ENCODE results near the gene TWNK. TPM values are rescaled to one million over a fixed set of nuclear protein-coding genes. Genes with fewer than 3 reads are reported as not detected.
"Not testable (repeated sequence)": the region's sequence is repeated elsewhere in the genome, so short reads cannot be mapped to it uniquely, and the experiment has no call there.

The TWNK gene
- polyA plus RNA-seq, 4 donors, result 1.6 to 10.2 (median 4.7) TPM

DNA sequence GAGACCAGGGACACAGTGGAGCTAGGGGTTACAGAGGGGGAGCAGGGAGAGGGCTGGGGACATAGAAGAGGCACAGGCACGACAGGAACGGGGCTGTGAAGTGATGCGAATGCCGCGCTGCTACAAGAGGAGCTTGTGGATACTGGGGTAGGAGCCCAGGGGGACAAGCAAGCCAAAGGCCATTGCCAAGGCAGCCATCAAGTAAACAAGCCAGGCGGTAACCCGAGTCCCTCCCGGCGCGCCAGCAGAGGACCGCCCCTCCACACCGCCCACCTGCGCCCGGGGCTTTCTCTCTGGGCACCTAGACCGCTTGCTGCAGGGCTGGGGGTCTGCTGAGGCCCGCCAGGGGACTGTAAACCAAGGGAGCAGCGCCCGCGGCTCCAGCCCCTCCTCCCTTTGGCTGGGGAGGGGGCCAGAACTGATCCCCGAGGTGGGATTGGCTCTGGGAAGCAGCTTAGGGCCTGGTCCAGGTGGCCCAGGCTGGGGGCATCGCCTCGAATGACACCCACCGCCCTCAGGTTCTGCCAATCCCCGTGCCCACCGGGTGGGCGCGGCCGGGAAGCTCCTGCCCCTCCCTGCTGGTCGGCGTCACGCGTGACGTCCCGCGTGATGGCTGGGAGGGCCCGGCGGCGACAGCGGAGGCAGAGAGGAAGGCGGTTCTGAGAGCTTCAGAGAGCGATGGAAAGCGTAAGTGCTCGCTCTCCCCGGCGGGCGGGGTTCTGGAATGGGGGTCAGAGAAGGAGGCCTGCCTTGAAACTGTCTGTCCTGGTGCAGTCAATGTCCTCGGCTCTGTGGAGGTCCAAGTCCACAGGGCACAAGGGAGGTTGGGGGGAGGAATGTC, 44.7 kb downstream of the TWNK start:
- Histone ChIP-seq H3K4me1 (ENCODE audit: control insufficient read depth in 3 of 3, insufficient read depth in 2 of 3, low read depth in 1 of 3, low read length in 2 of 3) (peaks cover 0 to 60% (median 5%) of the 10 kb centered on the region in 3 donors), H3K27me3 (ENCODE audit: control insufficient read depth in 3 of 3, insufficient read depth in 3 of 3, low read length in 3 of 3) (no peaks in the 10 kb centered on the region), H3K36me3 (ENCODE audit: control insufficient read depth in 3 of 3, insufficient read depth in 2 of 3, low read depth in 1 of 3, low read length in 3 of 3) (peaks cover 0 to 47% (median 13%) of the 10 kb centered on the region in 3 donors), H3K4me3 (ENCODE audit: low read depth in 1 of 3, low read length in 3 of 3) (peak overlapping the region; percentile 50 to 94 (median 93)), H3K9me3 (ENCODE audit: control insufficient read depth in 2 of 2, insufficient read depth in 1 of 2, low read depth in 1 of 2, low read length in 1 of 2) (no peaks in the 10 kb centered on the region), H3K27ac (ENCODE audit: low read depth in 1 of 3, low read length in 2 of 3) (peak overlapping the region; percentile 96 to 100 (median 100))
- FAIRE-seq (no peak), DNase-seq (peak; percentile 95)
- WGBS, 3 donors, result 0 to 1% (median 0%) methylated on average over 35 to 47 of the region's 47 CpGs

DNA sequence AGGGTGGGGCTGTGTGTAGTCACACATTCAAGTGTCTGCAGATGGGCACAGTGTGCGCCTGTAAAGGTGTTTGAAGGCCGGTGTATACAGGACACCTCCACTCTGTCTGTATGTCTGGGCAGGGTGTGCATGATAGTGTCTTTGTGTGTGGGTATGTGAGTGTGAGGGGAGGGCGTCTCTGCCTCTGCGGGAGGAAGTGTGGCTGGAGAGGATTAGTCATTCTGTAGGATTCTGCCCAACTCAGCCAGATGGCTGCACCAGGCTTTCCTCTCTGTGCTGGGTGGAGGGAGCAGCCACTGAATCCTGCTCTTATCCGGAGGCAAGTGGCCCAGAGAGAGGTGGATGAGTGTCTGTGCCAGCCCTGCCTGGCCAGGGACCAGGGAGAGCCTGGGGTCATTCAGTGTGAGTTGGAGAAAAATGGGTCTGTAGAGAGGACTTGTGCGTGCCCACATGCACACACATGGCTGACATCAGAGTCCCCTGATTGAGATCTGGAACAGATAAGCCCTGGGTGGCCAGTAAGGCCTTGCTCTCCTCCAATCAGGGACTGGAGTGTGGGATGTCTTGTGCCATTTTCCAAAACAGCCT, 45.4 kb downstream of the TWNK start:
- no peak for DNase-seq
- Histone ChIP-seq H3K27me3 (ENCODE audit: control insufficient read depth in 3 of 3, insufficient read depth in 3 of 3, low read length in 3 of 3) (no peaks in the 10 kb centered on the region), H3K36me3 (ENCODE audit: control insufficient read depth in 3 of 3, insufficient read depth in 2 of 3, low read depth in 1 of 3, low read length in 3 of 3) (peaks cover 4 to 50% (median 17%) of the 10 kb centered on the region in 3 donors), H3K4me1 (ENCODE audit: control insufficient read depth in 3 of 3, insufficient read depth in 2 of 3, low read depth in 1 of 3, low read length in 2 of 3) (peaks cover 0 to 62% (median 5%) of the 10 kb centered on the region in 3 donors), H3K9me3 (ENCODE audit: control insufficient read depth in 2 of 2, insufficient read depth in 1 of 2, low read depth in 1 of 2, low read length in 1 of 2) (no peaks in the 10 kb centered on the region), H3K4me3 (ENCODE audit: low read depth in 1 of 3, low read length in 3 of 3) (peak overlapping the region; percentile 50 to 94 (median 93)), H3K27ac (ENCODE audit: low read depth in 1 of 3, low read length in 2 of 3) (peak overlapping the region; percentile 96 to 100 (median 100))
- 8 to 10% (median 8%) methylated on average over 6 of the region's 6 CpGs for WGBS, 3 donors
- FAIRE-seq, result no peak

DNA sequence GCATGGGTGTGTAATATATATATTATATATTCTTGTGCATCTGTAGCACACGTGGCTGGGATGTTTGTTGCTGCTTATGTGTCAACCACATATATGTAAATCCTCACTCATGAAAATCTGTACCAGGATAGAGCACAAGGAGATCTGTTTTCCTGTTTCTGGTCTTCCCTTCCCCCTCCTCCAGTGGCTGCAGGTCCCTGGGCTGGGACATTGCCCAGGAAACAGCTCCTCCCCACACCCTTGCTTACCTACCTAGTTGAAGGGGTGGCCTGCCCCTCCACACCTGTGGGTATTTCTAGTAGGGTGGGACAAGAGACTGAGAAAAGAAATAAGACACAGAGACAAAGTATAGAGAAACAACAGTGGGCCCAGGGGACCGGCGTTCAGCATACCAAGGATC, 45.9 kb downstream of the TWNK start:
- H3K27ac ChIP-seq (ENCODE audit: low read depth in 1 of 3, low read length in 2 of 3), result peak overlapping the region; percentile 96 to 100 (median 100)
- peak; percentile 55 to 70 for DNase-seq
- 45 to 56% (median 49%) methylated on average over 3 of the region's 3 CpGs for WGBS, 3 donors

DNA sequence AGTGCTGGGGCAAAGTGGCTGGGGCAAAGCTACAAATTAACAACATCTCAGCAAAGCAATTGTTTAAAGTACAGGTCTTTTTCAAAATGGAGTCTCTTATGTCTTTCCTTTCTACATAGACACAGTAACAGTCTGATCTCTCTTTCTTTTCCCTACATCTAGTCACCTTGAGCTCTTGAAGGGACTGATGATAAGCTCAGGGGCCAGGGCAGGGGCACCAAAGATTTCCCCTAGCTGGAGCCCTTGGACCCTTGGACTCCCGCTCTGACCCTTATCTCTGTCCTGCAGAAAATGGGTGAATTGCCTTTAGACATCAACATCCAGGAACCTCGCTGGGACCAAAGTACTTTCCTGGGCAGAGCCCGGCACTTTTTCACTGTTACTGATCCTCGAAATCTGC, 47.1 kb downstream of the TWNK start:
- Histone ChIP-seq H3K4me3 (ENCODE audit: low read depth in 1 of 3, low read length in 3 of 3) (peak overlapping the region in 1 of 3 donors; percentile 17), H3K27ac (ENCODE audit: low read depth in 1 of 3, low read length in 2 of 3) (peak overlapping the region in 2 of 3 donors; percentile 35 to 100), H3K4me1 (ENCODE audit: control insufficient read depth in 3 of 3, insufficient read depth in 2 of 3, low read depth in 1 of 3, low read length in 2 of 3) (peaks cover 0 to 53% (median 5%) of the 10 kb centered on the region in 3 donors), H3K36me3 (ENCODE audit: control insufficient read depth in 3 of 3, insufficient read depth in 2 of 3, low read depth in 1 of 3, low read length in 3 of 3) (peaks cover 4 to 56% (median 28%) of the 10 kb centered on the region in 3 donors)
- DNase-seq, result peak; percentile 92
- 27 to 67% (median 36%) methylated on average over 4 of the region's 4 CpGs for WGBS, 3 donors
- H3K27me3 ChIP-seq (ENCODE audit: control insufficient read depth in 3 of 3, insufficient read depth in 3 of 3, low read length in 3 of 3); H3K9me3 ChIP-seq (ENCODE audit: control insufficient read depth in 2 of 2, insufficient read depth in 1 of 2, low read depth in 1 of 2, low read length in 1 of 2); FAIRE-seq: not testable (repeated sequence)

More for the DNA sequence above, 45.9 kb downstream of the TWNK start:
- H3K4me1 ChIP-seq (ENCODE audit: control insufficient read depth in 3 of 3, insufficient read depth in 2 of 3, low read depth in 1 of 3, low read length in 2 of 3), result peaks cover 0 to 62% (median 5%) of the 10 kb centered on the region in 3 donors
- H3K27me3 ChIP-seq (ENCODE audit: control insufficient read depth in 3 of 3, insufficient read depth in 3 of 3, low read length in 3 of 3), result no peaks in the 10 kb centered on the region
- peaks cover 4 to 51% (median 20%) of the 10 kb centered on the region in 3 donors for H3K36me3 ChIP-seq (ENCODE audit: control insufficient read depth in 3 of 3, insufficient read depth in 2 of 3, low read depth in 1 of 3, low read length in 3 of 3)
- H3K9me3 ChIP-seq (ENCODE audit: control insufficient read depth in 2 of 2, insufficient read depth in 1 of 2, low read depth in 1 of 2, low read length in 1 of 2), result no peaks in the 10 kb centered on the region
- no peak for FAIRE-seq
- peak overlapping the region in 2 of 3 donors; percentile 93 to 94 for H3K4me3 ChIP-seq (ENCODE audit: low read depth in 1 of 3, low read length in 3 of 3)

DNA sequence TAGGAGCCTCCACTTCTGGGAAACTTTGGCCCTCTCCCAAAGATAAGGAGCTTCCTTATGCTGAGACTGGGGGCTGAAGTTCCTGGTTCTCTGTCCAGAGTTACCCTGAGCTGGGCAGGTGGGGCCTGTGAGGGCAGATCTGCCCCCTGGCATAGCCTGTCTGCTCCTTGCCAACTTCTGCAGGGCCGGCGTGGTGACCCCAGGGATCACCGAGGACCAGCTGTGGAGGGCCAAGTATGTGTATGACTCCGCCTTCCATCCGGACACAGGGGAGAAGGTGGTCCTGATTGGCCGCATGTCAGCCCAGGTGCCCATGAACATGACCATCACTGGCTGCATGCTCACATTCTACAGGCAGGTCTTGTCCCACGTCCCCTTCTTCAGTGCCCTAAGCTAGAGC, 48.0 kb downstream of the TWNK start:
- H3K9me3 ChIP-seq (ENCODE audit: control insufficient read depth in 2 of 2, insufficient read depth in 1 of 2, low read depth in 1 of 2, low read length in 1 of 2), result no peaks in the 10 kb centered on the region
- FAIRE-seq (no peak), DNase-seq (no peak)
- no peaks in the 10 kb centered on the region for H3K27me3 ChIP-seq (ENCODE audit: control insufficient read depth in 3 of 3, insufficient read depth in 3 of 3, low read length in 3 of 3)
- H3K4me1 ChIP-seq (ENCODE audit: control insufficient read depth in 3 of 3, insufficient read depth in 2 of 3, low read depth in 1 of 3, low read length in 2 of 3), result peaks cover 0 to 48% (median 5%) of the 10 kb centered on the region in 3 donors
- H3K4me3 ChIP-seq (ENCODE audit: low read depth in 1 of 3, low read length in 3 of 3), result peak overlapping the region in 1 of 3 donors; percentile 17
- 86 to 88% (median 87%) methylated on average over 7 of the region's 7 CpGs for WGBS, 3 donors
- H3K27ac ChIP-seq (ENCODE audit: low read depth in 1 of 3, low read length in 2 of 3), result peak overlapping the region in 2 of 3 donors; percentile 0 to 78
- H3K36me3 ChIP-seq (ENCODE audit: control insufficient read depth in 3 of 3, insufficient read depth in 2 of 3, low read depth in 1 of 3, low read length in 3 of 3), result peaks cover 4 to 62% (median 33%) of the 10 kb centered on the region in 3 donors

DNA sequence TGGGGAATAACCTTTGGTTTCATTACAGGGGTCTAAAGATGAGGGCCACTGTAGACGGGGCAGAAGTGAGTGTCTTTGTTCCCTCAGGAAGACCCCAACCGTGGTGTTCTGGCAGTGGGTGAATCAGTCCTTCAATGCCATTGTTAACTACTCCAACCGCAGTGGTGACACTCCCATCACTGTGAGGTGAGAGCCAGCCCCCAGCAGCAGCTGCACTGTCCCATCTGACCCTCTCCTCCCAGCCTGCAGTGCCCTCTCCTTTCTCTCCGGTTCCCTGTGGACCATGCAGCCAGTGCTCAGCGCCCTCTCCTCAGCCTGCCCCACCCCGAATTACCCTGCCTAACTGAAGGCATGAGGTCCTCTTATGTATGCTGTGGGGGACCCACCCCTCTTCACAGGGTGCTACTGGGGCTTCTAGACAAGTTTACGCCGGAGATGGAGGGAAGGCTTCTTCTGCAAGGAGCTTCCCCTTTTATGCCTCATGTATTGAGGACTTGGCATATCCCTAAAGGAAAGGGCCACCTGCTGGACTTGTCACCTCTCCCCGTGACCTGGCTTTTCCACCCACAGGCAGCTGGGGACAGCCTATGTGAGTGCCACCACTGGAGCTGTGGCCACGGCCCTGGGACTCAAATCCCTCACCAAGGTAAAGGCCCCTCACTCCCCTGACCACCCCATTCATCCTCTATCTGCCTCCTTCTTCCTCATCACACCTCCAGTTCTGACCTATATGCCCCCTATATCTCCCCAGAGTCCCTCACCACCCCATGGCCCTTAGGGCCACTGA, 48.8 kb downstream of the TWNK start:
- no peak for DNase-seq
- no peaks in the 10 kb centered on the region for H3K9me3 ChIP-seq (ENCODE audit: control insufficient read depth in 2 of 2, insufficient read depth in 1 of 2, low read depth in 1 of 2, low read length in 1 of 2)

DNA sequence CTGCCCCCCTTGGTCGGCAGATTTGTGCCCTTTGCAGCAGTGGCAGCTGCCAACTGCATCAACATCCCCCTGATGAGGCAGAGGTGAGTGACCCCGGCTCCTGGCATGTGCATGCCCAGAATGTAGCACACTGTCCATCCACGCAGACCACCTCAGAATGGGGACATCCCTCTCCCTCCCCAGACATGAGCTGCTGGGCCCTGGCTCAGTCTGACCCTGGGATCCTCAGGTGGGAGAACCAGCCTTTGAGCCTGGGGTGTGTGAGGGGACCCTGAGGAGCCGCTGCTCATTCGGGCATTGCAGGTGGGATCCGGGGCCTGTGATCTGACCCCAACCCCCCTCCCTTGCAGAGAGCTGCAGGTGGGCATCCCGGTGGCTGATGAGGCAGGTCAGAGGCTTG, 49.4 kb downstream of the TWNK start:
- no peak for DNase-seq
- Histone ChIP-seq H3K27ac (ENCODE audit: low read depth in 1 of 3, low read length in 2 of 3) (peak overlapping the region in 2 of 3 donors; percentile 24 to 78), H3K27me3 (ENCODE audit: control insufficient read depth in 3 of 3, insufficient read depth in 3 of 3, low read length in 3 of 3) (no peaks in the 10 kb centered on the region), H3K36me3 (ENCODE audit: control insufficient read depth in 3 of 3, insufficient read depth in 2 of 3, low read depth in 1 of 3, low read length in 3 of 3) (peaks cover 4 to 73% (median 33%) of the 10 kb centered on the region in 3 donors), H3K4me3 (ENCODE audit: low read depth in 1 of 3, low read length in 3 of 3) (no peak overlapping the region), H3K9me3 (ENCODE audit: control insufficient read depth in 2 of 2, insufficient read depth in 1 of 2, low read depth in 1 of 2, low read length in 1 of 2) (no peaks in the 10 kb centered on the region), H3K4me1 (ENCODE audit: control insufficient read depth in 3 of 3, insufficient read depth in 2 of 3, low read depth in 1 of 3, low read length in 2 of 3) (peaks cover 0 to 58% (median 5%) of the 10 kb centered on the region in 3 donors)
- no peak for FAIRE-seq
- WGBS, 3 donors, result 56 to 72% (median 59%) methylated on average over 7 of the region's 7 CpGs

More for the DNA sequence above, 48.8 kb downstream of the TWNK start:
- Histone ChIP-seq H3K27ac (ENCODE audit: low read depth in 1 of 3, low read length in 2 of 3) (peak overlapping the region in 2 of 3 donors; percentile 24 to 78), H3K4me3 (ENCODE audit: low read depth in 1 of 3, low read length in 3 of 3) (no peak overlapping the region), H3K36me3 (ENCODE audit: control insufficient read depth in 3 of 3, insufficient read depth in 2 of 3, low read depth in 1 of 3, low read length in 3 of 3) (peaks cover 4 to 69% (median 33%) of the 10 kb centered on the region in 3 donors), H3K4me1 (ENCODE audit: control insufficient read depth in 3 of 3, insufficient read depth in 2 of 3, low read depth in 1 of 3, low read length in 2 of 3) (peaks cover 0 to 52% (median 5%) of the 10 kb centered on the region in 3 donors), H3K27me3 (ENCODE audit: control insufficient read depth in 3 of 3, insufficient read depth in 3 of 3, low read length in 3 of 3) (no peaks in the 10 kb centered on the region)
- WGBS, 3 donors, result 76 to 83% (median 76%) methylated on average over 10 of the region's 10 CpGs
- no peak for FAIRE-seq

DNA sequence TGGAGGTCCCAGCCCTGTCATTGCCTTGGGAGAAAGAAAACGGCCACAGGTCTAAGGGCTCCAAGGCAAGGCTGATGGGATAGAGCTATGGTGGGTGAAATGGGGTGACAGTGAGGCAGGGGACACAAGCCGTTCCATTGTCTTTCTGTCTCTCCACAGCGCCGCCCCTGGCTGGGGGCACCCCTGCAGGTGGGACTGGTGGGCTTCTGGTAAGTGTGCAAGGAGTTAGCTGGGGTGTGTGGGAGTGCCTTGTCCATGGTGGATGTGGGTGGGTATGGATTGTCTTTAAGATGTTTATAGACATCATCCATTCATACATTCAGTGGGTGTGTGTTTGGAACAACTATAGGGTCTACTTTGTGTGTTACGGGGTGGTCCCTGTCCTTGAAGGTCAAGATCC, 51.1 kb downstream of the TWNK start:
- Histone ChIP-seq H3K27me3 (ENCODE audit: control insufficient read depth in 3 of 3, insufficient read depth in 3 of 3, low read length in 3 of 3) (no peaks in the 10 kb centered on the region), H3K4me3 (ENCODE audit: low read depth in 1 of 3, low read length in 3 of 3) (no peak overlapping the region), H3K9me3 (ENCODE audit: control insufficient read depth in 2 of 2, insufficient read depth in 1 of 2, low read depth in 1 of 2, low read length in 1 of 2) (no peaks in the 10 kb centered on the region), H3K4me1 (ENCODE audit: control insufficient read depth in 3 of 3, insufficient read depth in 2 of 3, low read depth in 1 of 3, low read length in 2 of 3) (peaks cover 0 to 69% (median 2%) of the 10 kb centered on the region in 3 donors), H3K27ac (ENCODE audit: low read depth in 1 of 3, low read length in 2 of 3) (peak overlapping the region in 1 of 3 donors; percentile 19), H3K36me3 (ENCODE audit: control insufficient read depth in 3 of 3, insufficient read depth in 2 of 3, low read depth in 1 of 3, low read length in 3 of 3) (peaks cover 4 to 69% (median 33%) of the 10 kb centered on the region in 3 donors)
- DNase-seq (no peak), FAIRE-seq (no peak)
- WGBS, 3 donors, result 74 to 87% (median 86%) methylated on average over 5 of the region's 5 CpGs

All from small intestine (tissue), 7 donors.